Measurements from ENCODE around the gene EPSTI1. TPM values are rescaled to one million over a fixed set of nuclear protein-coding genes. Genes with fewer than 3 reads are reported as not detected.

Gene EPSTI1
- total RNA-seq, 1 donor from 2014 or later, result 6.0 TPM

- H3K9me3 Mint-ChIP-seq (ENCODE audit: low read depth), result no peaks in the 10 kb centered on the region
- peaks cover 15% of the 10 kb centered on the region for H3K4me1 Mint-ChIP-seq (ENCODE audit: low read depth)
- no peaks in the 10 kb centered on the region for H3K36me3 Mint-ChIP-seq (ENCODE audit: insufficient read depth)
- no peak overlapping the region for H3K4me3 Mint-ChIP-seq (ENCODE audit: low read depth)
- H3K27ac Mint-ChIP-seq, result no peak overlapping the region
- DNase-seq (ENCODE audit: low spot score, unreplicated experiment), result no peak
- no peak for TF ChIP-seq CTCF (IDR thresholded peaks at IDR 0.05; ENCODE audit: unreplicated experiment)
- H3K27me3 Mint-ChIP-seq, result no peaks in the 10 kb centered on the region
Measured at GRCh38 chr13:42965281-42965680, 26.8 kb downstream of the EPSTI1 start.

DNA sequence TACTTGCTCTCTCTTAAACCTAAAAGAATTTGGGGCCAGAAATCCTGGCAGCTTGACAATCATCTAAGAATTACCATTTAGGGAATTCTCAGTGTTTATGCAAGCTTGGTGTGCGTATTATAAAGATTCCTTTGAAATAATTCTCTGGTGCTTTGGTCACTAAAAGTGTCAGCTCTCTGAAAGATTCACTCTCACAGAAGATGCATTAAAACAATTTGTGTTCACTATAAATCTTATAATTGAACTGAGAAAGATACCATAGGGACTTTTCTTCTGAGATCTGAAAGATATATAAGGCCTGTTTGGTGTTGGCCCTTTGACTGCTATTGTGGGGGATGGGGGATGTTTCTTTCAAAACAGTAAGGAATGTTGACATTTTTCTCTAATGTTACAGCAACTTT is 27.3 kb downstream of the EPSTI1 start:
- Mint-ChIP-seq H3K27me3 (no peaks in the 10 kb centered on the region), H3K36me3 (ENCODE audit: insufficient read depth) (no peaks in the 10 kb centered on the region), H3K4me3 (ENCODE audit: low read depth) (no peak overlapping the region), H3K4me1 (ENCODE audit: low read depth) (peaks cover 15% of the 10 kb centered on the region), H3K27ac (no peak overlapping the region), H3K9me3 (ENCODE audit: low read depth) (no peaks in the 10 kb centered on the region)
- DNase-seq (ENCODE audit: low spot score, unreplicated experiment), result no peak
- no peak for TF ChIP-seq CTCF (IDR thresholded peaks at IDR 0.05; ENCODE audit: unreplicated experiment)

DNA sequence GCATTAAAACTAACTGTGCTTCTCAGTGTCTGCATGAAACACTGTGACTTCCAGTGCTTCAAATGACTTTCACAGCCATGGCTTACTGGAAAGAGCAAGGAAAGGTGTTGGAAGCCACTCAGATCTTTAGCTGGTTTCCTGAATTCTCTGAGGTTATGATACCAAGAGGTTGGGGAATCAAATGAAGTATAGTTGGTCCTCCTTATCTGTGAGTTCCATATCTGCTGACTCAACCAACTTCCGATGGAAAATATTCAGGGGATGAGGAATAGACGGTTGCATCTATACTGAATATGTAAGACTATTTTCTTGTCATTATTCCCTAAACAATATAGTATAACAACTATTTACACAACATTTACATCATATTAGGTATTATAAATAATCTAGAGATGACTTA is 32.4 kb downstream of the EPSTI1 start:
- DNase-seq (ENCODE audit: low spot score, unreplicated experiment), result no peak
- Mint-ChIP-seq H3K4me1 (ENCODE audit: low read depth) (no peaks in the 10 kb centered on the region), H3K27me3 (no peaks in the 10 kb centered on the region), H3K36me3 (ENCODE audit: insufficient read depth) (no peaks in the 10 kb centered on the region), H3K27ac (no peak overlapping the region), H3K9me3 (ENCODE audit: low read depth) (no peaks in the 10 kb centered on the region), H3K4me3 (ENCODE audit: low read depth) (no peak overlapping the region)
- TF ChIP-seq CTCF (IDR thresholded peaks at IDR 0.05; ENCODE audit: unreplicated experiment), result no peak

- DNase-seq (ENCODE audit: low spot score, unreplicated experiment), result no peak
- TF ChIP-seq CTCF (IDR thresholded peaks at IDR 0.05; ENCODE audit: unreplicated experiment), result no peak
- no peaks in the 10 kb centered on the region for H3K4me1 Mint-ChIP-seq (ENCODE audit: low read depth)
- H3K27ac Mint-ChIP-seq, result no peak overlapping the region
- H3K4me3 Mint-ChIP-seq (ENCODE audit: low read depth), result no peak overlapping the region
- H3K36me3 Mint-ChIP-seq (ENCODE audit: insufficient read depth), result no peaks in the 10 kb centered on the region
- H3K9me3 Mint-ChIP-seq (ENCODE audit: low read depth), result no peaks in the 10 kb centered on the region
- no peaks in the 10 kb centered on the region for H3K27me3 Mint-ChIP-seq
Measured at GRCh38 chr13:42957881-42958280, 34.2 kb downstream of the EPSTI1 start.

GRCh38 chr13:42950181-42950580 is 41.9 kb downstream of the EPSTI1 start:
- Mint-ChIP-seq H3K4me1 (ENCODE audit: low read depth) (no peaks in the 10 kb centered on the region), H3K27me3 (no peaks in the 10 kb centered on the region)
- no peak for DNase-seq (ENCODE audit: low spot score, unreplicated experiment)

More at GRCh38 chr13:42950181-42950580, 41.9 kb downstream of the EPSTI1 start:
- H3K4me3 Mint-ChIP-seq (ENCODE audit: low read depth), result no peak overlapping the region
- H3K9me3 Mint-ChIP-seq (ENCODE audit: low read depth), result peaks cover 7% of the 10 kb centered on the region
- H3K27ac Mint-ChIP-seq, result no peak overlapping the region
- peaks cover 2% of the 10 kb centered on the region for H3K36me3 Mint-ChIP-seq (ENCODE audit: insufficient read depth)
- no peak for TF ChIP-seq CTCF (IDR thresholded peaks at IDR 0.05; ENCODE audit: unreplicated experiment)

Data from progenitor cell of endocrine pancreas (in vitro differentiated cells).